Naive B cell (primary cell): ENCODE data around the gene PRMT9. TPM values are rescaled to one million over a fixed set of nuclear protein-coding genes. Genes with fewer than 3 reads are reported as not detected.

Experiments
- ATAC-seq, 2 donors: fragments of 150-1000 bp; cut with Tn5 transposase; 2 replicates each; pipeline ENCODE4 v1.10.0; 2021; ENCODE audit warnings: low read depth in 2 of 2, mild to moderate bottlenecking in 2 of 2, moderate library complexity in 2 of 2
- DNase-seq: peaks from one replicate; pipeline ENCODE4 v3.0.0; 2022
- H3K27ac Mint-ChIP-seq, 6 donors: one replicate each; pipeline ENCODE4 v1.8.0; 2020 to 2022; ENCODE audit warnings: mild to moderate bottlenecking in 6 of 6, mixed read lengths in 6 of 6, moderate library complexity in 5 of 6, inconsistent platforms in 2 of 6
- H3K27me3 Mint-ChIP-seq, 3 donors: one replicate each; pipeline ENCODE4 v1.8.0; 2021 to 2022; ENCODE audit warnings: mixed read lengths in 3 of 3, mild to moderate bottlenecking in 1 of 3
- H3K36me3 Mint-ChIP-seq, 2 donors: one replicate each; pipeline ENCODE4 v1.8.0; 2020 to 2022; ENCODE audit warnings: mixed read lengths in 2 of 2, inconsistent platforms in 1 of 2, mild to moderate bottlenecking in 1 of 2
- H3K4me1 Mint-ChIP-seq, 3 donors: one replicate each; pipeline ENCODE4 v1.8.0; 2020 to 2022; ENCODE audit warnings: mixed read lengths in 3 of 3, inconsistent platforms in 1 of 3, mild to moderate bottlenecking in 1 of 3, moderate library complexity in 1 of 3
- H3K4me3 Mint-ChIP-seq, 8 donors: one replicate each; pipeline ENCODE4 v1.8.0; 2020 to 2022; ENCODE audit warnings: mild to moderate bottlenecking in 8 of 8, mixed read lengths in 8 of 8, moderate library complexity in 8 of 8, inconsistent platforms in 2 of 8
- H3K9me3 Mint-ChIP-seq, 7 donors: one replicate each; pipeline ENCODE4 v1.8.0; 2020 to 2022; ENCODE audit warnings: mixed read lengths in 7 of 7, mild to moderate bottlenecking in 5 of 7, inconsistent platforms in 2 of 7, moderate library complexity in 1 of 7
- polyA plus RNA-seq, 6 donors: library from polyadenylated mRNA; unstranded; fragments of 300-500 nt; fragmentation: Illumina TruSeq; gene quantifications; one replicate each; pipeline ENCODE4 v1.2.3, GENCODE V29; 2021; ENCODE audit warnings: low read depth in 6 of 6

Gene PRMT9
- polyA plus RNA-seq, 6 donors from 2014 or later = 0.55 to 5.7 (median 4.8) TPM

GRCh38 chr4:147596981-147597380, 87.0 kb downstream of the PRMT9 start:
- Mint-ChIP-seq H3K27ac (no peak overlapping the region), H3K27me3 (peaks cover 21 to 44% (median 42%) of the 10 kb centered on the region in 3 donors), H3K4me1 (no peaks in the 10 kb centered on the region), H3K9me3 (no peaks in the 10 kb centered on the region), H3K4me3 (no peak overlapping the region), H3K36me3 (no peaks in the 10 kb centered on the region)
- DNase-seq (no peak), ATAC-seq (no peak)

- peaks cover 16 to 41% (median 36%) of the 10 kb centered on the region in 3 donors for H3K27me3 Mint-ChIP-seq
- no peaks in the 10 kb centered on the region for H3K9me3 Mint-ChIP-seq
- no peaks in the 10 kb centered on the region for H3K4me1 Mint-ChIP-seq
- no peak for DNase-seq
- no peak overlapping the region for H3K27ac Mint-ChIP-seq
- no peak for ATAC-seq
- H3K36me3 Mint-ChIP-seq = no peaks in the 10 kb centered on the region
- no peak overlapping the region for H3K4me3 Mint-ChIP-seq
These were observed 87.6 kb downstream of the PRMT9 start for GRCh38 chr4:147596377-147596776.

GRCh38 chr4:147594578-147594977, 89.4 kb downstream of the PRMT9 start:
- no peaks in the 10 kb centered on the region for H3K36me3 Mint-ChIP-seq
- no peak for DNase-seq
- no peaks in the 10 kb centered on the region for H3K9me3 Mint-ChIP-seq
- peaks cover 0 to 4% (median 0%) of the 10 kb centered on the region in 3 donors for H3K4me1 Mint-ChIP-seq
- no peak overlapping the region for H3K27ac Mint-ChIP-seq
- no peak overlapping the region for H3K4me3 Mint-ChIP-seq
- H3K27me3 Mint-ChIP-seq = peaks cover 9 to 23% (median 22%) of the 10 kb centered on the region in 3 donors
- no peak for ATAC-seq

GRCh38 chr4:147594107-147594506, 89.9 kb downstream of the PRMT9 start:
- Mint-ChIP-seq H3K27ac (no peak overlapping the region), H3K36me3 (no peaks in the 10 kb centered on the region), H3K9me3 (no peaks in the 10 kb centered on the region), H3K4me1 (peaks cover 0 to 4% (median 0%) of the 10 kb centered on the region in 3 donors), H3K27me3 (peaks cover 9 to 19% (median 19%) of the 10 kb centered on the region in 3 donors), H3K4me3 (no peak overlapping the region)
- ATAC-seq (no peak), DNase-seq (no peak)

GRCh38 chr4:147591106-147591505, 92.9 kb downstream of the PRMT9 start:
- Mint-ChIP-seq H3K27me3 (peaks cover 9 to 27% (median 25%) of the 10 kb centered on the region in 3 donors), H3K9me3 (no peaks in the 10 kb centered on the region), H3K4me1 (peaks cover 0 to 4% (median 0%) of the 10 kb centered on the region in 3 donors), H3K36me3 (no peaks in the 10 kb centered on the region), H3K4me3 (no peak overlapping the region), H3K27ac (no peak overlapping the region)
- ATAC-seq (no peak), DNase-seq (no peak)

- Mint-ChIP-seq H3K4me1 (peaks cover 0 to 4% (median 0%) of the 10 kb centered on the region in 3 donors), H3K9me3 (peaks cover 2 to 6% (median 4%) of the 10 kb centered on the region in 7 donors), H3K27me3 (peaks cover 6 to 30% (median 29%) of the 10 kb centered on the region in 3 donors), H3K36me3 (no peaks in the 10 kb centered on the region), H3K27ac (no peak overlapping the region), H3K4me3 (no peak overlapping the region)
- ATAC-seq = peak in 1 of 2 donors; percentile 30
- DNase-seq = peak; percentile 7
These were observed 93.6 kb downstream of the PRMT9 start for GRCh38 chr4:147590249-147590920.

GRCh38 chr4:147589586-147589985, 94.4 kb downstream of the PRMT9 start:
- Mint-ChIP-seq H3K4me3 (no peak overlapping the region), H3K4me1 (peaks cover 0 to 4% (median 0%) of the 10 kb centered on the region in 3 donors), H3K27ac (no peak overlapping the region), H3K9me3 (peaks cover 5 to 14% (median 7%) of the 10 kb centered on the region in 7 donors), H3K36me3 (peaks cover 0 to 4% of the 10 kb centered on the region in 2 donors), H3K27me3 (peaks cover 6 to 35% (median 30%) of the 10 kb centered on the region in 3 donors)
- DNase-seq (no peak), ATAC-seq (no peak)

Other genes with a start within 250 kb of the PRMT9 start
- not detected for gene EDNRA, start 203.1 kb downstream of the PRMT9 start, polyA plus RNA-seq
- 10 to 100 TPM in 5 of 6 donors, 1 to 10 TPM in 1; 3.0 to 29.7 (median 18.4) TPM for gene TMEM184C, start 66.8 kb downstream of the PRMT9 start, polyA plus RNA-seq
- under 1 TPM in 1 of 6 donors, not detected in 5; 0.26 TPM for gene ARHGAP10, start 47.9 kb upstream of the PRMT9 start, polyA plus RNA-seq